ENCODE data around the gene NLRC5.
"Not testable (repeated sequence)": the region's sequence is repeated elsewhere in the genome, so short reads cannot be mapped to it uniquely, and the experiment has no call there.

The NLRC5 gene

DNA sequence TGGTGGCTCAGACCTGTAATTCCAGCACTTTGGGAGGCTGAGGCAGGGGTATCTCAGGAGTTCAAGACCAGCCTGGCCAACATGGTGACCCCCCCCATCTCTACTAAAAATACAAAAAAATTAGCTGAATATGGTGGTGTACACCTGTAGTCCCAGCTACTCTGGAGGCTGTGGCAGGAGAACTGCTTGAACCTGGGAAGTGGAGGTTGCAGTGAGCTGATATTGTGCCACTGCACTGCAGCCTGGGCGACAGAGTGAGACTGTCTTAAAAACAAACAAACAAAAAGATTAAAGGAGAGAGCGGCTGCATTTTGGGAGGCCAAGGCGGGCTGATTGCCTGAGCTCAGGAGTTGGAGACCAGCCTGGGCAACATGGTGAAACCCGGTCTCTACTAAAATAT, 2.4 kb upstream of the NLRC5 start:
- H2AFZ ChIP-seq (ENCODE audit: low read length); H3K9me3 ChIP-seq (replicated peaks in 1 of 2; ENCODE audit: control insufficient read depth in 2 of 2, insufficient read depth in 1 of 2, low read depth in 1 of 2, low read length in 2 of 2); H2BK12ac ChIP-seq (ENCODE audit: low read length); H4K8ac ChIP-seq (ENCODE audit: low read depth, low read length); H3K4me1 ChIP-seq (ENCODE audit: control insufficient read depth in 2 of 2, insufficient read depth in 1 of 2, low read depth in 1 of 2, low read length in 2 of 2); DNase-seq (ENCODE audit: low spot score); H3K14ac ChIP-seq (ENCODE audit: low read length); H3K18ac ChIP-seq (ENCODE audit: low read length); H2AK5ac ChIP-seq (ENCODE audit: low read depth, low read length); H3K36me3 ChIP-seq (replicated peaks in 1 of 2; ENCODE audit: control insufficient read depth in 2 of 2, insufficient read depth in 2 of 2, low read length in 2 of 2); H2BK5ac ChIP-seq (ENCODE audit: low read length); H3K4me3 ChIP-seq (ENCODE audit: low read length in 2 of 2); H3K4ac ChIP-seq (ENCODE audit: low read length); H3K79me1 ChIP-seq (ENCODE audit: low read depth, low read length); H3K23ac ChIP-seq (ENCODE audit: low read depth, low read length, poor library complexity); H3K4me2 ChIP-seq (ENCODE audit: insufficient read depth, low read length, poor library complexity, severe bottlenecking); H2BK120ac ChIP-seq (ENCODE audit: low read depth, low read length); H2BK15ac ChIP-seq (ENCODE audit: low read length); H3K27ac ChIP-seq (replicated peaks; ENCODE audit: low read length); H3K9ac ChIP-seq (ENCODE audit: low read depth, low read length, poor library complexity); H4K91ac ChIP-seq (ENCODE audit: low read depth, low read length, poor library complexity): not testable (repeated sequence)
- WGBS, 2 donors (ENCODE audit: extremely low coverage in 2 of 2, insufficient read length in 2 of 2, insufficient replicate concordance in 1 of 2), result no CpG with 5 or more reads among the region's 4 CpGs
- H3K27me3 ChIP-seq (ENCODE audit: control insufficient read depth in 3 of 3, insufficient read depth in 3 of 3, low read depth in 1 of 3, low read length in 3 of 3), result peaks cover 4 to 89% (median 32%) of the 10 kb centered on the region in 3 experiments

DNA sequence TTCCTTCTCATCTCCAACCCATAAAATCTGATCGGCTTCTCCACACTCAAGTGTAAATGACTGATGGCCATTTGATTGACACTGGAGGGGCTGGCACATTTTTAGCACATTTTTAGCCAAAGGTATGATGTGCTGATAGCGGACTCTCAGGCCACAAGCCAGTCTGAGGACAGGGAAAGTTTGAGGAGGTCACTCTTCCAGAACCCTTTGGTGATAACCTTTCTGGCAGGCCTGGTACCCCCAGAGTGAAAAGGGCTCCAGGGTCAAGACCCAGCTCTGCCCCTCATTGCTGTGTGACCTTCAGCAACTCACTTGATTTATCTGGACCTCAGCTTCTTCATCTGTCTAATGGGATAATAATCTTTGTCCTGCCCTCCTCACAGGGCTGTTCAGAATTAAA, 1.7 kb upstream of the NLRC5 start:
- no CpG with 5 or more reads among the region's 2 CpGs for WGBS, 2 donors (ENCODE audit: extremely low coverage in 2 of 2, insufficient read length in 2 of 2, insufficient replicate concordance in 1 of 2)
- peaks cover 2 to 10% of the 10 kb centered on the region in 2 donors for H3K4me1 ChIP-seq (ENCODE audit: control insufficient read depth in 2 of 2, insufficient read depth in 1 of 2, low read depth in 1 of 2, low read length in 2 of 2)

DNA sequence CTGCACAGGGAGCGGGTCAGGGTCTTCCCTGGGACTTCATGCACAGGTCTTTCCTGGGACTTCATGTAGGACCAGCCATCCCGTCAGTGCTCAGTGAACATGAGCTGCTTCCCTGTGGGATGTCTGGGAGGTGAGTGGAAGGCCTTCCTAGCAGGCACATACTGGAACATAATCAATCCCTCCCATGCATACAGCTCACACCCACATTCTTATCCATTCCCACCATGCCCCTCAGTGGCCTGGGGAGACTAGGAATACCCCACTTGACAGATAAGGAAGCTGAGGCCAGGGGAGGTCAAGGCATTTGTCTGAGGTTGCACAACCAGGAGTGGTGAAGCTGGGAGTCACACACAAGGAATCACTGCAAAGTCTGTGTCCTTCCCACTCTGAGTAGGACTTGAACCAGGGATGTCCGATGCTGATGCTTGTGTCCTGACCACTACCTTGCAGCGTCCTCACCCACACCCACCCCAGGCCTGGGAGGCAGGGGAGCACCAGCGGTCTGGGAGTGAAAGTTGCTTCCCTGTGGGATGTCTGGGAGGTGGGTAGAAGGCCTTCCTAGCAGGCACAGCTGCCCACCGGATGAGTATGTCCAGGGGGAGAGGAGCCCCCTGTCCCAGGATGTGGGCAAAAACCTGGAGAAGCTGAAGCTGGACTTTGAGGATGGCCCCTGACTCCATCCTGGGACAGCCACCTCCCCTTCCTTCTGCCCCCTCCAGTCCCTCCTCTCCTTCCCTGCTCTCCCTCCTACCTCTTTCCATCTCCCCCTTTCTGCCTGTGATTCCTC, 1.0 kb upstream of the NLRC5 start:
- H3K4me2 ChIP-seq (ENCODE audit: insufficient read depth, low read length, poor library complexity, severe bottlenecking), result peak overlapping the region; percentile 91
- no peak overlapping the region for H2BK120ac ChIP-seq (ENCODE audit: low read depth, low read length)
- H2AK5ac ChIP-seq (ENCODE audit: low read depth, low read length), result peak overlapping the region; percentile 73
- no peaks in the 10 kb centered on the region for H3K79me1 ChIP-seq (ENCODE audit: low read depth, low read length)
- H3K27me3 ChIP-seq (ENCODE audit: control insufficient read depth in 3 of 3, insufficient read depth in 3 of 3, low read depth in 1 of 3, low read length in 3 of 3), result peaks cover 4 to 79% (median 32%) of the 10 kb centered on the region in 3 experiments
- H3K4ac ChIP-seq (ENCODE audit: low read length), result no peak overlapping the region
- no CpG with 5 or more reads among the region's 6 CpGs for WGBS, 2 donors (ENCODE audit: extremely low coverage in 2 of 2, insufficient read length in 2 of 2, insufficient replicate concordance in 1 of 2)
- H3K23ac ChIP-seq (ENCODE audit: low read depth, low read length, poor library complexity), result no peak overlapping the region
- peak overlapping the region; percentile 77 for H2BK15ac ChIP-seq (ENCODE audit: low read length)
- peak overlapping the region; percentile 41 for H3K18ac ChIP-seq (ENCODE audit: low read length)
- peak overlapping the region; percentile 95 for H2AFZ ChIP-seq (ENCODE audit: low read length)
- H3K27ac ChIP-seq (replicated peaks; ENCODE audit: low read length), result no peak overlapping the region
- H3K4me1 ChIP-seq (ENCODE audit: control insufficient read depth in 2 of 2, insufficient read depth in 1 of 2, low read depth in 1 of 2, low read length in 2 of 2), result peaks cover 2 to 10% of the 10 kb centered on the region in 2 donors
- peak overlapping the region; percentile 28 for H2BK12ac ChIP-seq (ENCODE audit: low read length)
- H3K36me3 ChIP-seq (replicated peaks in 1 of 2; ENCODE audit: control insufficient read depth in 2 of 2, insufficient read depth in 2 of 2, low read length in 2 of 2), result no peaks in the 10 kb centered on the region
- peak overlapping the region in 1 of 2 donors; percentile 40 for H3K4me3 ChIP-seq (ENCODE audit: low read length in 2 of 2)
- peak overlapping the region; percentile 38 for H4K91ac ChIP-seq (ENCODE audit: low read depth, low read length, poor library complexity)
- H2BK5ac ChIP-seq (ENCODE audit: low read length), result no peak overlapping the region
- no peak for DNase-seq (ENCODE audit: low spot score)
- no peaks in the 10 kb centered on the region for H3K9me3 ChIP-seq (replicated peaks in 1 of 2; ENCODE audit: control insufficient read depth in 2 of 2, insufficient read depth in 1 of 2, low read depth in 1 of 2, low read length in 2 of 2)
- no peak overlapping the region for H4K8ac ChIP-seq (ENCODE audit: low read depth, low read length)
- no peak overlapping the region for H3K14ac ChIP-seq (ENCODE audit: low read length)
- H3K9ac ChIP-seq (ENCODE audit: low read depth, low read length, poor library complexity), result peak overlapping the region; percentile 22

More for the DNA sequence above, 1.7 kb upstream of the NLRC5 start:
- Histone ChIP-seq H3K4me2 (ENCODE audit: insufficient read depth, low read length, poor library complexity, severe bottlenecking) (no peak overlapping the region), H3K79me1 (ENCODE audit: low read depth, low read length) (no peaks in the 10 kb centered on the region), H4K91ac (ENCODE audit: low read depth, low read length, poor library complexity) (no peak overlapping the region), H4K8ac (ENCODE audit: low read depth, low read length) (no peak overlapping the region), H3K9me3 (replicated peaks in 1 of 2; ENCODE audit: control insufficient read depth in 2 of 2, insufficient read depth in 1 of 2, low read depth in 1 of 2, low read length in 2 of 2) (no peaks in the 10 kb centered on the region), H3K36me3 (replicated peaks in 1 of 2; ENCODE audit: control insufficient read depth in 2 of 2, insufficient read depth in 2 of 2, low read length in 2 of 2) (no peaks in the 10 kb centered on the region), H2BK120ac (ENCODE audit: low read depth, low read length) (no peak overlapping the region), H3K9ac (ENCODE audit: low read depth, low read length, poor library complexity) (no peak overlapping the region), H3K14ac (ENCODE audit: low read length) (no peak overlapping the region), H2AFZ (ENCODE audit: low read length) (no peak overlapping the region), H3K23ac (ENCODE audit: low read depth, low read length, poor library complexity) (no peak overlapping the region), H3K27ac (replicated peaks; ENCODE audit: low read length) (no peak overlapping the region), H3K18ac (ENCODE audit: low read length) (no peak overlapping the region), H2BK5ac (ENCODE audit: low read length) (no peak overlapping the region), H3K4ac (ENCODE audit: low read length) (no peak overlapping the region), H2BK15ac (ENCODE audit: low read length) (no peak overlapping the region), H3K4me3 (ENCODE audit: low read length in 2 of 2) (no peak overlapping the region), H2BK12ac (ENCODE audit: low read length) (no peak overlapping the region), H3K27me3 (ENCODE audit: control insufficient read depth in 3 of 3, insufficient read depth in 3 of 3, low read depth in 1 of 3, low read length in 3 of 3) (peaks cover 4 to 84% (median 32%) of the 10 kb centered on the region in 3 experiments), H2AK5ac (ENCODE audit: low read depth, low read length) (no peak overlapping the region)
- DNase-seq (ENCODE audit: low spot score), result no peak

DNA sequence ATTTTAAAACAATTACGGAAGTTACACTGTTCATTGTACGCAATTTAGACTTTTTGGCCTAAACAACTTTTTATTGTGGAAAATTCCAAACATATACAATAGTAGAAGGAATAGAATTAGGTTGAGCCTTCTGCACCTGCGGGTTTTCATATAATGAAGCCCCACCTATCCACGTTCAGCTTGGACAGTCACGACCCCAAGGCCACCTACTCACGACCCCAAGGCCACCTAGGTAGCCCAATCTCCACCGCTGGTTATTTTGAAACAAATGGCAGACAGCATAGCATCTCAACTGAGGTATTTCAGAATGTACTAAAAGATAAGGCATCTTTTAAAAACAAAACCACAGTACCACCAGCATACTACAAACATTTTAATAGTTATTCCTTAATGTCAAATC, 631 bp downstream of the NLRC5 start:
- Histone ChIP-seq H3K14ac (ENCODE audit: low read length) (no peak overlapping the region), H2BK120ac (ENCODE audit: low read depth, low read length) (no peak overlapping the region), H3K27me3 (ENCODE audit: control insufficient read depth in 3 of 3, insufficient read depth in 3 of 3, low read depth in 1 of 3, low read length in 3 of 3) (peaks cover 4 to 78% (median 32%) of the 10 kb centered on the region in 3 experiments), H2BK5ac (ENCODE audit: low read length) (no peak overlapping the region), H3K4ac (ENCODE audit: low read length) (no peak overlapping the region), H3K23ac (ENCODE audit: low read depth, low read length, poor library complexity) (no peak overlapping the region), H2AK5ac (ENCODE audit: low read depth, low read length) (no peak overlapping the region), H3K4me3 (ENCODE audit: low read length in 2 of 2) (peak overlapping the region in 1 of 2 donors; percentile 54), H3K4me2 (ENCODE audit: insufficient read depth, low read length, poor library complexity, severe bottlenecking) (peak overlapping the region; percentile 91), H3K36me3 (replicated peaks in 1 of 2; ENCODE audit: control insufficient read depth in 2 of 2, insufficient read depth in 2 of 2, low read length in 2 of 2) (no peaks in the 10 kb centered on the region), H3K4me1 (ENCODE audit: control insufficient read depth in 2 of 2, insufficient read depth in 1 of 2, low read depth in 1 of 2, low read length in 2 of 2) (peaks cover 2 to 10% of the 10 kb centered on the region in 2 donors), H3K27ac (replicated peaks; ENCODE audit: low read length) (no peak overlapping the region), H3K9me3 (replicated peaks in 1 of 2; ENCODE audit: control insufficient read depth in 2 of 2, insufficient read depth in 1 of 2, low read depth in 1 of 2, low read length in 2 of 2) (no peaks in the 10 kb centered on the region), H3K9ac (ENCODE audit: low read depth, low read length, poor library complexity) (no peak overlapping the region), H4K91ac (ENCODE audit: low read depth, low read length, poor library complexity) (no peak overlapping the region), H2BK12ac (ENCODE audit: low read length) (no peak overlapping the region), H3K79me1 (ENCODE audit: low read depth, low read length) (no peaks in the 10 kb centered on the region), H2BK15ac (ENCODE audit: low read length) (no peak overlapping the region), H4K8ac (ENCODE audit: low read depth, low read length) (no peak overlapping the region), H2AFZ (ENCODE audit: low read length) (peak overlapping the region; percentile 95), H3K18ac (ENCODE audit: low read length) (no peak overlapping the region)
- DNase-seq (ENCODE audit: low spot score), result no peak
- no CpG with 5 or more reads among the region's 7 CpGs for WGBS, 2 donors (ENCODE audit: extremely low coverage in 2 of 2, insufficient read length in 2 of 2, insufficient replicate concordance in 1 of 2)
